CD4-positive, alpha-beta T cell treated with Interleukin-17A for 4 hours (primary cell): ENCODE data around the gene ZNF69.
"Not testable (repeated sequence)": the region's sequence is repeated elsewhere in the genome, so short reads cannot be mapped to it uniquely, and the experiment has no call there.

ENCODE experiments used
- DNase-seq: peaks from one replicate; pipeline ENCODE4 v3.0.0-alpha.2; 2020; ENCODE audit warnings: mixed read lengths

The ZNF69 gene

DNA sequence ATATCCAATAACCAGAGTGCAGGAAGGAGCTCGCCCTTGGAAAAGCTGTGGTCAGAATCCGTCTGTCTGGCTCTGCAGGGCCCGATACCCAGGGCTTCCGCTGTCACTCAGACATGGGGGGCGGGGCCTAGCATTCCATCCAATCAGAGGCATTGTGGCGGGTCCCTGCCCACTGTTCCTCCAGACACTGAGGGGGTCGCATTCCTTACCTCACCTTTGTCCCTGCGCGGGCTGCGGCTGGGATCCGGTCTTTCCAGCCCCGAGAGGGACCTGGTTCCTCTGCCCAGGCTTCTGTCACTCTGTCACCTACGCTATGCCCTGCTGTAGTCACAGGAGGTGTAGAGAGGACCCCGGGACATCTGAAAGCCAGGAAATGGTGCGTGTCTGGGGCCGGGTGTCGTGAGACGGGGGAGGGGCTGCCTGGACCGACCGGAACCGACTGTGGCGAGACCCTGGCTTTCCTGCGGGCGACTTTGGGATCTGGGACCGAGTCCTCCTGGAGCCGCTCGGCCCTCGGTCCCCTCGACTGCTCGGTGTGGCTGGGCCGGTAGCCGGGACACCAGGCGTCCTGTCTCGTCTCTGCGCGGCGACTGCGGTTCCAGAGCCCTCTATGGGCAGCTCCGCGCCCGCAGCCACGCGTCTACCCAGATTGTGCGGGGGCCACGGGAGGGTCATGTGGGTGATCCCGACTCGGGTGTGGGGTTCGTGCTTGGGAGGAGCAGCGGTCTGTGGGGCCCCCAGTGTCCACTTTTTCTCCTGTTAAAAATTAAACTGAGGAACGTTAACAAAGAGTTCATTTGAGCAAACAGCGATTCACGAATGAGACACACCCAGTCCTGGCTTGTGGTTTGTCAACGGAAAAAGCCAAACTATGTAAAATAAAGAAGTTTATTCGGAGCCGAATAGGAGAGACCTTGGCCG, at the start of gene ZNF69:
Gene ZNF69 (plus strand): TSS at position 172 of the 921 bp plus-strand sequence. CDS start 142 bp downstream, at position 314.
- peak; percentile 80 for DNase-seq

GRCh38 chr19:11843722-11844121, 43.9 kb upstream of the ZNF69 start:
- no peak for DNase-seq

DNA sequence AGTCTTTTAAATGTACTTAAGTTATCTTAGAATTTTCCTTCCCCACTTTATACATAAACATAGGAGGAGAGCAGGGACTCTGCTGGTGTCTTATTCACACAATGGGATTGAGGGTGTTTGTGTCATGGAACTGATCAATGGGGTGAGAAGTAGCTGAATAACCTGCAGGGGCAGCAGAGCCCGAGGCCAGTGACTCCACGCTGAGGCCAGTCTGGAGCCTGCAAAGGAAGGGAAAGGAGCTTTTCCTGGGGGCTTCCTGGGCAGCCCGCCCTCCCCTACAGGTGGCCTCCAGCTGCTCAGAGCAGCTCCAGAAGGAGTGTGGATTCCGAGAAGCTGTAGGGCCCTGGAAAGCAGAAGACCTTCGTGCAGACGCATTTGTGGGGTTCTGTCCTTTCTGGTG, 40.0 kb upstream of the ZNF69 start:
- not testable (repeated sequence) for DNase-seq

GRCh38 chr19:11848200-11848593, 39.4 kb upstream of the ZNF69 start:
- no peak for DNase-seq

DNA sequence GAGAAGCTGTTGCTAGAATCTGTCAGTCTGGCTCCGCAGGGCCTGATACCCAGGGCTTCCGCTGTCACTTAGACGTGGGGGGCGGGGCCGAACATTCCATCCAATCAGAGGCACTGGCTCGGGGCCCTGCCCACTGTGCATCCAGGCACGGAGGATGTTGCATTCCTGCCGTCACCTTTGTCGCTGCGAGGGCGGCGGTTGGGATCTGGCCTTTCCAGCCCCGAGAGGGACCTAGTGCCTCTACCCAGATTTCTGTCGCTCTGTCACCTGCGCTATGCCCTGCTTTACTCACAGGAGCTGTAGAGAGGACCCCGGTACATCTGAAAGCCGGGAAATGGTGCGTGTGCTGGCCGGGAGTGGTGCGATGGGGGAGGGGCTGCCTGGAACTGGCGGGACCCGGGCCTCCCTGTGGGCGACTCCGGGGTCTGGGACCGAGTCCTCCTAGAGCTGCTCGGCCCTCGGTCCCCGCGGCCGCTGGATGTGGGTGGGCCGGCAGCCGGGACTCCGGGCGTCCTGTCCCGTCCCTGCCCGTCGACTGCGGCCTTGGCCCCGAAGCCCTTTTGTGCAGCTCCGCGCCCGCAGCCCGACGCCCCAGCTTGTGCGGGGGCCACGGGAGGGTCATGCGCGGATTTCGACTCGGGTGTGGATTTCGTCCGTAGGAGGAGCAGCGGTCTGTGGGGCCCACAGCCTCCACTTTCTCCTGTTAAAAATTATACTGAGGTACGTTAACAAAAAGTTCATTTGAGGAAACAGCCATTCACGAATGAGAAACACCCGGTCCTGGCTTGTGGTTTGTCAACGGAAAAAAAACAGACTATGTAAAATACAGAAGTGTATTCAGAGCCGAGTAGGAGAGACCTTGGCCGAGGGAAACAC, 38.8 kb upstream of the ZNF69 start, which contains the start of gene ZNF439:
Gene ZNF439 (plus strand): TSS at position 133 of the 876 bp plus-strand sequence. CDS start 142 bp downstream, at position 275.
- peak; percentile 92 for DNase-seq

DNA sequence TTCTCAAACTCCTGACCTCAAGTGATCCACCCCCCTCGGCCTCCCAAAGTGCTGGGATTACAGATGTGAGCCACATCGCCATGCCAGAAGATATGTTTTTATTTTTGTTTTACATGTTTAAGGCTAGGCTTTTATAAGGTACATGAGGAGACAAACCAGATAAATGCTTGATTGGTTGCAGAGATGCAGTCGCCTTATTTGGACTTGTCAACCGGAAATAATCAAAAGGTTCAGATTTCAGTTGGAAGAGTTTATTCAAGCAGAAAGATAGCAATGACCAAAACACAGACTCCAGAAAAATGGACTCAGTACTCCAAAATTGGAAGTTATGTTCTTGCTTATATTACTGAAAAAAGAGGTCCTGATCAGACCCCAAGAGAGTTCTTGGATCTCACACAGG, 37.3 kb upstream of the ZNF69 start:
- DNase-seq: not testable (repeated sequence)

- no peak for DNase-seq
Observed at GRCh38 chr19:11853358-11853757, 34.2 kb upstream of the ZNF69 start.

DNA sequence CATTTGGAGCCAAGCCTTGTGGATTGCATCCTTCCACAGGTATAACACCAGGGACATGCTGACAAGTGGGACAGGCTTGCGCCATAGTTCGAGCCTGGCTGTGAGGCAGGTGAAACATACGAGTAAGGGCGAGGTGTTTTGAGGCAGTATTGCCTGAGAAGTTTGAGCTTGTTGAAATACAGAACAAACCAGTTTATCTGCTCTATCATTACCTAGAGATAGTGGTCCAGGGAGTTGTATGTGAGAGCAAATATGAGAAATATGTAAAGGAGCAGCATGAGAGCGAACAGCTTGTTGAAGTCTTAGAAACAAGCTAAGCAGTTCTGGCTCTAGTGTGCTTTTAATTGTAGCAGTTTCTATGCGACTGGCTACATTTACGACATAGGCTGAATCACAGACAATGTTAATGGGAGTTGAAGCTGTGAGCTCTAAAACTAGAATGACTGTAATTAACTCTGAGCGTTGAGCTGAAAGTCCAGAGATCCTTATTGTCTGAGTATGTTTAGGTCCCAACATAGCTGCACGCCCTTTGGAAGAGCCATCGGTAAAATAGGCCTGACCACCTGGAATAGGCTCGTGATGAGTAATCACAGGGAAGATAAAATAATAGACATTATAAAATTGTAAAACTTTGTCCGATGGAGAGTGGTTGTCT, 30.9 kb upstream of the ZNF69 start:
- no peak for DNase-seq

GRCh38 chr19:11860721-11861120, 26.9 kb upstream of the ZNF69 start:
- DNase-seq: no peak

DNA sequence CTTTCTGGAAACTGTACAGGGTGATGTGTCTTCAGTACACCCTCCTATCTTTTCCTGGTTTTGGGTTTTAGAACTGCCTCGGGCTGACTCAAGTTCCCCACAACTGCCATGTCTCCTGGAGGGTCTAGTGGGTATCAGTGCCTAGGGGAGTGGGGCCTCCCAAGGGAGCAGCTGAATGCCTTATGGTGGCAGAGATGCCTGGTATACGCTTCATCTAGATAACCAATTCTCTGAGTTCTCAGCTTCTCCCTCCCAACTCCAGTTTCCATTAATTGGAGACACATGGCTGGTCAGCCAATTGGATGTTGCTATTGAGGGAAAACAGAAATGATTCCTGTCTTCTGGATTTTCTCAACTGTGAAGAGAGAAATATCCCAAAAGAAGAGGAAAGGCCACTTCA, 26.3 kb upstream of the ZNF69 start:
- no peak for DNase-seq

- not testable (repeated sequence) for DNase-seq
Observed at GRCh38 chr19:11867766-11868165, 19.8 kb upstream of the ZNF69 start.

DNA sequence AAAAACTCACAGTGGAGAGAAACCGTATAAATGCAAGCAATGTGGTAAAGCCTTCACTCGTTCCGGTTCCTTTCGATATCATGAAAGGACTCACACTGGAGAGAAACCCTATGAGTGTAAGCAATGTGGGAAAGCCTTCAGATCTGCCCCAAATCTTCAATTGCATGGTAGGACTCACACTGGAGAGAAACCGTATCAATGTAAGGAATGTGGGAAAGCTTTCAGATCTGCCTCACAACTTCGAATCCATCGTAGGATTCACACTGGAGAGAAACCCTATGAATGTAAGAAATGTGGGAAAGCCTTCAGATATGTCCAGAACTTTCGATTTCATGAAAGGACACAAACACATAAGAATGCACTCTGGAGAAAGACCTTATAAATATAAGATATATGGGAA, 19.4 kb upstream of the ZNF69 start:
- DNase-seq: no peak

DNA sequence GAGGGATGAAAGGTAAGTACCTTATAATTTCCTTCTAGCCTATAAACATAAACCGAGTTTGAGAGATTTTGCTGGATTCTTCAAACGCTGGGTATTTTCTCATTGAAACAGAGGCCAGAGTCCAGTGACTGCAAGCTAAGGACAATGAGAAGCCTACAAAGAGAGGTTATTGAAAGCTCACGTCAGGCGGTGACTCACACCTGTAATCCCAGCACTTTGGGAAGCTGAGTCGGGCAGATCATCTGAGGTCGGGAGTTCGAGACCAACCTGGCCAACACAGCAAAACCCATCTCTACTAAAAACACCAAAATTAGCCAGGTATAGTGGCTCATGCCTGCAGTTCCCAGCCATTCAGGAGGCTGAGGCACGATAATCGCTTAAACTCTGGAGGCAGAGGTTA, 15.0 kb upstream of the ZNF69 start:
- DNase-seq: no peak

DNA sequence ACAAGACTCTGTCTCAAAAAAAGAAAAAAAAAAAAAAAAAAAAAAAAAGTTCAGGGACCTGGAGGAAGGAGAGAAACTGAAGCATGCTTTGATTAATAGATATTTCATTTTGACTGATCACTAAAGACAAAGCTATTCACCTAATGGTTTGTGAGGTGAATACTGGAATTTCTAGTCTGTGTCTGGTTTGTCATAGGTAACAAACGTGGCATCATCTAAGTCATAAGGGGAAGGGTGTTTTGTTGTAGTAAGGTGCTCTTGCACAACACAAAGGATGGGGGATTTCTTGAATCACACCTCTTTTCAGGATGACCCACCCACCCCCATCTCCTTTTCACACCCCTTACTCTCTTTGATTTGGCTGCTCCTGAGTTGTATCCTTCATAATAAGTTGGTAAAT, 13.8 kb upstream of the ZNF69 start:
- no peak for DNase-seq

GRCh38 chr19:11879687-11880266, 7.8 kb upstream of the ZNF69 start:
- DNase-seq: peak; percentile 56

DNA sequence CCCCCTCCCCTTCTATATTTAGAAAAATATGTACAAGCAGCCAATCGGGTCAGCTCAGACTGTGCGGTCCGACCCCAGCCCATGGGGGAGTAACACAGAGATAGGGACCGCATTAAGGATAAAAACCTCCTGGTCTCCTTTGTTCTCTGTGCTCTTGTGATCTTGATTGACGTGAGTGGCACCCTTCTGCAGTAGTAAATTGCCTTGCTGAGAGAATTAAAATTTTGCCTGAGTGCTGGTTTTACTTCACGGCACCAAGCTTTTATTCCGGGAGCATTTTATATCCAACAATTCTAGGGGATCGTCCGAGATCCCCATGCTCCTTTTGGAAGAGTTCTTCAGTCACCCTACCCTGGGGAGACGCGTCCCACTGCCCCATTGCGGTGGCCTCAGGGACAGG, 7.0 kb upstream of the ZNF69 start:
- DNase-seq: no peak

GRCh38 chr19:11881151-11881800, 6.3 kb upstream of the ZNF69 start:
- peak; percentile 76 for DNase-seq

GRCh38 chr19:11882606-11883005, 5.0 kb upstream of the ZNF69 start:
- DNase-seq: no peak

DNA sequence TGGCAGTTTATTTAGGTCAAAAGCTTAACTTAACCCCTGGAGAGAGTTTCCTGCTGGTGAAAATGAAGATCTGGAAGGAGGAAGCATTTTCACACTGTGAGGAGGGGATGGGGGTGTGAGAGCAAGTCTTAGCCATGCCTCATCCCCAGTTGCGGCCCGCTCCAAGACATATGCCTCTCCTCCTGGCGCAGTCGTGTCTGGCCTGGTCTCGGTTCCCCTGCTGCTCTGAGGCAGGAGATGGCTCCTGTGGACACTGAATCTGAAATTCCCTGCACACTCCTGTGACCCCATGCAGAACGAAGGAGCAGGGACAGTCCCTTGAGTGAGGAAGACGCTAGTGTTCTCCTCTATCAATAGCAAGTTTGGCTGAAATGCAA, 360 bp upstream of the ZNF69 start:
- no peak for DNase-seq

- not testable (repeated sequence) for DNase-seq
Observed at GRCh38 chr19:11889901-11890300, 2.3 kb downstream of the ZNF69 start.

GRCh38 chr19:11890634-11891033, 3.1 kb downstream of the ZNF69 start:
- no peak for DNase-seq

- DNase-seq: no peak
Observed at GRCh38 chr19:11894851-11895250, 7.3 kb downstream of the ZNF69 start.
